GM23338 (cell line): Measurements from ENCODE around the gene CAD. TPM values are rescaled to one million over a fixed set of nuclear protein-coding genes. Genes with fewer than 3 reads are reported as not detected.

Experiments
- ATAC-seq: fragments of 200-7000 bp; cut with Tn5 transposase; 3 replicates; pipeline ENCODE4 v1.9.1; 2020
- DNase-seq: peaks from one replicate; pipeline ENCODE4 v3.0.0-alpha.2; 2015; ENCODE audit warnings: low spot score
- H2AFZ ChIP-seq: fragments of 200-600 bp; sonication (generic); 2 replicates; pipeline ENCODE4 v1.8.0; 2016; ENCODE audit warnings: antibody characterized with exemption, mild to moderate bottlenecking, moderate library complexity
- H3F3A ChIP-seq: fragments of 200-600 bp; sonication (generic); replicated peaks from 2 replicates; pipeline ENCODE4 v1.8.0; 2017; ENCODE audit warnings: antibody characterized with exemption, mixed run types, low read depth
- H3K27ac ChIP-seq: fragments of 200-600 bp; sonication (generic); 2 replicates; pipeline ENCODE4 v1.6.1; 2016; ENCODE audit warnings: low read depth
- H3K27me3 ChIP-seq: fragments of 200-600 bp; sonication (generic); 2 replicates; pipeline ENCODE4 v1.8.0; 2016; ENCODE audit warnings: mild to moderate bottlenecking, mixed run types, moderate library complexity; ENCODE audit not compliant: insufficient read depth
- H3K36me3 ChIP-seq: fragments of 200-600 bp; sonication (generic); 2 replicates; pipeline ENCODE4 v1.8.0; 2016; ENCODE audit warnings: mild to moderate bottlenecking; ENCODE audit not compliant: insufficient read depth
- H3K4me1 ChIP-seq: fragments of 200-600 bp; sonication (generic); 2 replicates; pipeline ENCODE4 v1.8.0; 2016; ENCODE audit warnings: mild to moderate bottlenecking, moderate library complexity; ENCODE audit not compliant: insufficient read depth
- H3K4me2 ChIP-seq: fragments of 200-600 bp; sonication (generic); 2 replicates; pipeline ENCODE4 v1.7.1; 2017; ENCODE audit warnings: mixed run types
- H3K4me3 ChIP-seq: fragments of 200-600 bp; sonication (generic); 2 replicates; pipeline ENCODE4 v1.6.1; 2016; ENCODE audit warnings: mixed run types
- H3K79me2 ChIP-seq: fragments of 200-600 bp; sonication (generic); replicated peaks from 2 replicates; pipeline ENCODE4 v1.8.0; 2017; ENCODE audit warnings: mild to moderate bottlenecking; ENCODE audit not compliant: insufficient read depth
- H3K9me2 ChIP-seq: fragments of 200-600 bp; sonication (generic); 2 replicates; pipeline ENCODE4 v1.8.0; 2017; ENCODE audit not compliant: insufficient read depth
- H4K20me1 ChIP-seq: fragments of 200-600 bp; sonication (generic); replicated peaks from 2 replicates; pipeline ENCODE4 v1.8.0; 2017; ENCODE audit warnings: mild to moderate bottlenecking; ENCODE audit not compliant: insufficient read depth
- H3K27ac Mint-ChIP-seq: 2 replicates; pipeline ENCODE4 v1.8.0; 2020; ENCODE audit warnings: inconsistent platforms, mild to moderate bottlenecking, moderate library complexity, mixed read lengths
- H3K27me3 Mint-ChIP-seq: 3 replicates; pipeline ENCODE4 v1.8.0; 2022; ENCODE audit warnings: low read depth, mild to moderate bottlenecking, moderate library complexity, mixed read lengths, inconsistent platforms; ENCODE audit not compliant: insufficient read depth, poor library complexity
- H3K36me3 Mint-ChIP-seq: 3 replicates; pipeline ENCODE4 v1.8.0; 2021; ENCODE audit warnings: low read depth, mild to moderate bottlenecking, inconsistent platforms, moderate library complexity, mixed read lengths
- H3K4me1 Mint-ChIP-seq: 3 replicates; pipeline ENCODE4 v1.8.0; 2020; ENCODE audit warnings: mild to moderate bottlenecking, inconsistent platforms, mixed read lengths
- H3K4me3 Mint-ChIP-seq: 3 replicates; pipeline ENCODE4 v1.8.0; 2021; ENCODE audit warnings: moderate library complexity, mild to moderate bottlenecking, inconsistent platforms, mixed read lengths
- H3K9me3 Mint-ChIP-seq: 3 replicates; pipeline ENCODE4 v1.8.0; 2020; ENCODE audit warnings: moderate library complexity, mild to moderate bottlenecking, inconsistent platforms, mixed read lengths
- CREB1 ChIP-seq: fragments of 250-450 bp; sonication (Bioruptor Pico); IDR thresholded peaks from 2 replicates; pipeline ENCODE4 v1.5.0; 2020; ENCODE audit warnings: low read depth, mild to moderate bottlenecking, moderate library complexity
- EZH2 ChIP-seq: fragments of 200-600 bp; sonication (generic); IDR thresholded peaks from one replicate; pipeline ENCODE4 v1.8.0; 2017; ENCODE audit warnings: antibody characterized with exemption, mild to moderate bottlenecking, low read depth; ENCODE audit not compliant: unreplicated experiment
- EZH2phosphoT487 ChIP-seq: fragments of 200-600 bp; sonication (generic); IDR thresholded peaks from one replicate; pipeline ENCODE4 v1.8.1; 2018; ENCODE audit warnings: antibody characterized with exemption; ENCODE audit not compliant: unreplicated experiment
- JUNB ChIP-seq: IDR thresholded peaks from one replicate; pipeline ENCODE4 v1.6.1; 2016; ENCODE audit warnings: antibody characterized with exemption; ENCODE audit not compliant: unreplicated experiment
- NANOG ChIP-seq: IDR thresholded peaks from 2 replicates; pipeline ENCODE4 v1.6.1; 2016; ENCODE audit warnings: antibody characterized with exemption, borderline replicate concordance
- POLR2AphosphoS5 ChIP-seq: IDR thresholded peaks from 2 replicates; pipeline ENCODE4 v1.6.1; 2016; ENCODE audit warnings: antibody characterized with exemption, low read depth
- STAT1 ChIP-seq: IDR thresholded peaks from one replicate; pipeline ENCODE4 v1.6.1; 2016; ENCODE audit warnings: antibody characterized with exemption; ENCODE audit not compliant: unreplicated experiment
- ZNF114 ChIP-seq: fragments of 250-450 bp; sonication (Bioruptor Pico); IDR thresholded peaks from 2 replicates; pipeline ENCODE4 v1.5.0; 2020; ENCODE audit warnings: mild to moderate bottlenecking, moderate library complexity
- ZNF331 ChIP-seq: fragments of 250-450 bp; sonication (Bioruptor Pico); IDR thresholded peaks from 2 replicates; pipeline ENCODE4 v1.5.0; 2020; ENCODE audit warnings: low read depth, mild to moderate bottlenecking, moderate library complexity
- polyA plus RNA-seq: library from polyadenylated mRNA; unstranded; fragments of >200 nt; fragmentation: Nextera tagmentation; extraction: Ambion mirVana; gene quantifications from 2 replicates; pipeline ENCODE4 v1.2.1, GENCODE V29; 2016
- total RNA-seq: library from RNA; depleted of rRNA; stranded (reverse); fragments of >200 nt; shearing (Covaris generic); gene quantifications from 2 replicates; pipeline ENCODE4 v1.2.3, GENCODE V29; 2014
- TF ChIP-seq, protein P1 (sequence below): IDR thresholded peaks from 2 replicates; pipeline ENCODE4 v1.6.1; 2016; ENCODE audit warnings: antibody characterized with exemption
- TF ChIP-seq, protein P2 (sequence below), 2 experiments: fragments of 200-600 bp in 1 of 2; sonication (generic) in 1 of 2; conservative IDR thresholded peaks; 2 replicates each; pipeline versions ENCODE4 v1.5.1 to v1.6.1; 2016 to 2017; ENCODE audit warnings: antibody characterized with exemption in 2 of 2, low read depth in 2 of 2, mild to moderate bottlenecking in 2 of 2, moderate library complexity in 1 of 2
- TF ChIP-seq, protein P3 (sequence below): fragments of 250-450 bp; sonication (Bioruptor Pico); IDR thresholded peaks from 2 replicates; pipeline ENCODE4 v1.5.0; 2020; ENCODE audit warnings: mild to moderate bottlenecking, moderate library complexity

The CAD gene
- total and polyA plus RNA-seq, 2 experiments from 2014 or later = 38.1 to 147 TPM

DNA sequence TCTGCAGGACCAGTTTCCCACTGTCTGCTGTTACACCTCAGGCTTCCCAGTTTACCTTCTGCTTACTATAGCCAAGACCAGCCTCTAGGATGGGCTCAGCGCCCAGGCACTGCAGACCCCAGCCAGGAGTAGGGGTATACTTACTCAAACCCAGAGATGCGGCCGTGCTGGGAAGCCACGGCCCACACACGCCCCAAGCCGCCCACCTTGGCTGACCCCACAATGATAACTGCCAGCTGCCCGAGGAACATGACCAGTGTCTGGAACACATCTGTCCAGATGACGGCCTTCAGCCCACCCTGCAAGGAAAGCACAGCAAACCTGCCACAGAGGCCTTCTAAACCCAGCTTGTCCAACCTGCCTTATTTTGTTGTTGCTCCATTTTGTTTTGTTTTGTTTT is 12.0 kb upstream of the CAD start:
- Histone ChIP-seq H3K27ac (no peak overlapping the region), H2AFZ (no peak overlapping the region), H3K27me3 (no peaks in the 10 kb centered on the region), H3K4me3 (no peak overlapping the region), H3K4me1 (no peaks in the 10 kb centered on the region), H3K79me2 (peaks cover 23% of the 10 kb centered on the region), H4K20me1 (peaks cover 16% of the 10 kb centered on the region), H3K36me3 (peaks cover 54% of the 10 kb centered on the region), H3F3A (no peaks in the 10 kb centered on the region), H3K9me2 (no peaks in the 10 kb centered on the region), H3K4me2 (no peak overlapping the region)
- ATAC-seq = no peak
- Mint-ChIP-seq H3K4me1 (peaks cover 18% of the 10 kb centered on the region), H3K36me3 (peaks cover 92% of the 10 kb centered on the region), H3K27me3 (peaks cover 5% of the 10 kb centered on the region), H3K9me3 (no peaks in the 10 kb centered on the region), H3K27ac (no peak overlapping the region), H3K4me3 (no peak overlapping the region)
- DNase-seq = no peak
- TF ChIP-seq EZH2phosphoT487 (no peak), POLR2AphosphoS5 (no peak), CREB1 (CRISPR knock-in tag) (no peak), ZNF114 (CRISPR knock-in tag) (no peak), JUNB (no peak), STAT1 (no peak), NANOG (no peak), EZH2 (no peak), ZNF331 (CRISPR knock-in tag) (no peak)
- TF ChIP-seq, protein P1, sequence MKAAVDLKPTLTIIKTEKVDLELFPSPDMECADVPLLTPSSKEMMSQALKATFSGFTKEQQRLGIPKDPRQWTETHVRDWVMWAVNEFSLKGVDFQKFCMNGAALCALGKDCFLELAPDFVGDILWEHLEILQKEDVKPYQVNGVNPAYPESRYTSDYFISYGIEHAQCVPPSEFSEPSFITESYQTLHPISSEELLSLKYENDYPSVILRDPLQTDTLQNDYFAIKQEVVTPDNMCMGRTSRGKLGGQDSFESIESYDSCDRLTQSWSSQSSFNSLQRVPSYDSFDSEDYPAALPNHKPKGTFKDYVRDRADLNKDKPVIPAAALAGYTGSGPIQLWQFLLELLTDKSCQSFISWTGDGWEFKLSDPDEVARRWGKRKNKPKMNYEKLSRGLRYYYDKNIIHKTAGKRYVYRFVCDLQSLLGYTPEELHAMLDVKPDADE = no peak
- TF ChIP-seq, protein P2, sequence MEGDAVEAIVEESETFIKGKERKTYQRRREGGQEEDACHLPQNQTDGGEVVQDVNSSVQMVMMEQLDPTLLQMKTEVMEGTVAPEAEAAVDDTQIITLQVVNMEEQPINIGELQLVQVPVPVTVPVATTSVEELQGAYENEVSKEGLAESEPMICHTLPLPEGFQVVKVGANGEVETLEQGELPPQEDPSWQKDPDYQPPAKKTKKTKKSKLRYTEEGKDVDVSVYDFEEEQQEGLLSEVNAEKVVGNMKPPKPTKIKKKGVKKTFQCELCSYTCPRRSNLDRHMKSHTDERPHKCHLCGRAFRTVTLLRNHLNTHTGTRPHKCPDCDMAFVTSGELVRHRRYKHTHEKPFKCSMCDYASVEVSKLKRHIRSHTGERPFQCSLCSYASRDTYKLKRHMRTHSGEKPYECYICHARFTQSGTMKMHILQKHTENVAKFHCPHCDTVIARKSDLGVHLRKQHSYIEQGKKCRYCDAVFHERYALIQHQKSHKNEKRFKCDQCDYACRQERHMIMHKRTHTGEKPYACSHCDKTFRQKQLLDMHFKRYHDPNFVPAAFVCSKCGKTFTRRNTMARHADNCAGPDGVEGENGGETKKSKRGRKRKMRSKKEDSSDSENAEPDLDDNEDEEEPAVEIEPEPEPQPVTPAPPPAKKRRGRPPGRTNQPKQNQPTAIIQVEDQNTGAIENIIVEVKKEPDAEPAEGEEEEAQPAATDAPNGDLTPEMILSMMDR (conservative IDR thresholded peaks at IDR 0.05; ENCODE audit: low read depth in 2 of 2) = no peak
- TF ChIP-seq, protein P3, sequence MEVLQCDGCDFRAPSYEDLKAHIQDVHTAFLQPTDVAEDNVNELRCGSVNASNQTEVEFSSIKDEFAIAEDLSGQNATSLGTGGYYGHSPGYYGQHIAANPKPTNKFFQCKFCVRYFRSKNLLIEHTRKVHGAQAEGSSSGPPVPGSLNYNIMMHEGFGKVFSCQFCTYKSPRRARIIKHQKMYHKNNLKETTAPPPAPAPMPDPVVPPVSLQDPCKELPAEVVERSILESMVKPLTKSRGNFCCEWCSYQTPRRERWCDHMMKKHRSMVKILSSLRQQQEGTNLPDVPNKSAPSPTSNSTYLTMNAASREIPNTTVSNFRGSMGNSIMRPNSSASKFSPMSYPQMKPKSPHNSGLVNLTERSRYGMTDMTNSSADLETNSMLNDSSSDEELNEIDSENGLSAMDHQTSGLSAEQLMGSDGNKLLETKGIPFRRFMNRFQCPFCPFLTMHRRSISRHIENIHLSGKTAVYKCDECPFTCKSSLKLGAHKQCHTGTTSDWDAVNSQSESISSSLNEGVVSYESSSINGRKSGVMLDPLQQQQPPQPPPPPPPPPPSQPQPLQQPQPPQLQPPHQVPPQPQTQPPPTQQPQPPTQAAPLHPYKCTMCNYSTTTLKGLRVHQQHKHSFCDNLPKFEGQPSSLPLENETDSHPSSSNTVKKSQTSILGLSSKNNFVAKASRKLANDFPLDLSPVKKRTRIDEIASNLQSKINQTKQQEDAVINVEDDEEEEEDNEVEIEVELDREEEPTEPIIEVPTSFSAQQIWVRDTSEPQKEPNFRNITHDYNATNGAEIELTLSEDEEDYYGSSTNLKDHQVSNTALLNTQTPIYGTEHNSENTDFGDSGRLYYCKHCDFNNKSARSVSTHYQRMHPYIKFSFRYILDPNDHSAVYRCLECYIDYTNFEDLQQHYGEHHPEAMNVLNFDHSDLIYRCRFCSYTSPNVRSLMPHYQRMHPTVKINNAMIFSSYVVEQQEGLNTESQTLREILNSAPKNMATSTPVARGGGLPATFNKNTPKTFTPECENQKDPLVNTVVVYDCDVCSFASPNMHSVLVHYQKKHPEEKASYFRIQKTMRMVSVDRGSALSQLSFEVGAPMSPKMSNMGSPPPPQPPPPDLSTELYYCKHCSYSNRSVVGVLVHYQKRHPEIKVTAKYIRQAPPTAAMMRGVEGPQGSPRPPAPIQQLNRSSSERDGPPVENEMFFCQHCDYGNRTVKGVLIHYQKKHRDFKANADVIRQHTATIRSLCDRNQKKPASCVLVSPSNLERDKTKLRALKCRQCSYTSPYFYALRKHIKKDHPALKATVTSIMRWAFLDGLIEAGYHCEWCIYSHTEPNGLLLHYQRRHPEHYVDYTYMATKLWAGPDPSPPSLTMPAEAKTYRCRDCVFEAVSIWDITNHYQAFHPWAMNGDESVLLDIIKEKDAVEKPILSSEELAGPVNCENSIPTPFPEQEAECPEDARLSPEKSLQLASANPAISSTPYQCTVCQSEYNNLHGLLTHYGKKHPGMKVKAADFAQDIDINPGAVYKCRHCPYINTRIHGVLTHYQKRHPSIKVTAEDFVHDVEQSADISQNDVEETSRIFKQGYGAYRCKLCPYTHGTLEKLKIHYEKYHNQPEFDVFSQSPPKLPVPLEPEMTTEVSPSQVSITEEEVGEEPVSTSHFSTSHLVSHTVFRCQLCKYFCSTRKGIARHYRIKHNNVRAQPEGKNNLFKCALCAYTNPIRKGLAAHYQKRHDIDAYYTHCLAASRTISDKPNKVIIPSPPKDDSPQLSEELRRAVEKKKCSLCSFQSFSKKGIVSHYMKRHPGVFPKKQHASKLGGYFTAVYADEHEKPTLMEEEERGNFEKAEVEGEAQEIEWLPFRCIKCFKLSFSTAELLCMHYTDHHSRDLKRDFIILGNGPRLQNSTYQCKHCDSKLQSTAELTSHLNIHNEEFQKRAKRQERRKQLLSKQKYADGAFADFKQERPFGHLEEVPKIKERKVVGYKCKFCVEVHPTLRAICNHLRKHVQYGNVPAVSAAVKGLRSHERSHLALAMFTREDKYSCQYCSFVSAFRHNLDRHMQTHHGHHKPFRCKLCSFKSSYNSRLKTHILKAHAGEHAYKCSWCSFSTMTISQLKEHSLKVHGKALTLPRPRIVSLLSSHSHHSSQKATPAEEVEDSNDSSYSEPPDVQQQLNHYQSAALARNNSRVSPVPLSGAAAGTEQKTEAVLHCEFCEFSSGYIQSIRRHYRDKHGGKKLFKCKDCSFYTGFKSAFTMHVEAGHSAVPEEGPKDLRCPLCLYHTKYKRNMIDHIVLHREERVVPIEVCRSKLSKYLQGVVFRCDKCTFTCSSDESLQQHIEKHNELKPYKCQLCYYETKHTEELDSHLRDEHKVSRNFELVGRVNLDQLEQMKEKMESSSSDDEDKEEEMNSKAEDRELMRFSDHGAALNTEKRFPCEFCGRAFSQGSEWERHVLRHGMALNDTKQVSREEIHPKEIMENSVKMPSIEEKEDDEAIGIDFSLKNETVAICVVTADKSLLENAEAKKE (CRISPR knock-in tag) = no peak
